ENCODE measurements around the gene KRT15.

Gene KRT15

DNA sequence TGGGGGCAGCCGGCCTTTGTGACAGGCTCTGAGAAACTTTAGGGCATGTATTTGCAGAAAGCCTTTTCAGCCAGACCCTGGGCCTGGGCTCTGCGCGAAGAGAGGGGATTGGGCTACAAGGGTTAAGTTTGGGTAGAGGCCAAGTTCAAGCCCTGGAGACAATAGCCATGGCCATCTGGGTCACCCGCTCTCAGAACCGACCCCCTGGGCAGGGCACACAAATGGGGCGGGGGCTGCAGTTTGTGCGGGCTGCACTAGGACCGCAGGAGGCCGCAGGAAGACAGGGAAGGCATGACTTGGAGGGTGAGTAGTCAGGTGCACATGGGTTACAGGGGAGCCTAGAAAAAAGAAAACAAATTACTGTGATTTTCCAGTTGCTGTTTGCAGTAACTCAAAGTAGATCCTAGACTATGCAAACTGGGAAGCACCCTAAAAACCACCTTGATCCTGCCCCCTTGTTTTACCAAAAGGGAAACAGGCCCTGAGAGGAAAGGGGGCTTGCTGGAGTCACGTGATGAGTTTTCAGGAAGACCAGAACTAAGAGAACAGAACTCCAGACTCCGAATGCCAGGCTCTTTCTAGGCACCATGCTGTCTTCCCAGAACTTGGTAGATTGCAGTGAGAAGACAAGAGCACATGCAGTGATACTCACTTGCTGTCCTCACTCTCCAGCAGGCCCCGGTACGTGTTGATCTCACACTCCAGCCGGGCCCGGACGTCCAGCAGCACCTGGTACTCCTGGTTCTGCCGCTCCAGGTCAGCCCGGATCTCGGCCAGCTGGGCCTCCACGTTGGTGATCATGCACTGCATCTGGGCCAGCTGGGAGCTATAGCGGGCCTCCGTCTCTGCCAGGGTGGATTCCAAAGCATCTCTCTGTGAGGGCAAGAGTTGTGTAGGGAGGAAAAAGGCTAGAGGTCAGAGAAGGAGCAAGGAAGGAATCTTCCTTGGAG, 41.5 kb downstream of the KRT15 start:
- no peak for DNase-seq

DNA sequence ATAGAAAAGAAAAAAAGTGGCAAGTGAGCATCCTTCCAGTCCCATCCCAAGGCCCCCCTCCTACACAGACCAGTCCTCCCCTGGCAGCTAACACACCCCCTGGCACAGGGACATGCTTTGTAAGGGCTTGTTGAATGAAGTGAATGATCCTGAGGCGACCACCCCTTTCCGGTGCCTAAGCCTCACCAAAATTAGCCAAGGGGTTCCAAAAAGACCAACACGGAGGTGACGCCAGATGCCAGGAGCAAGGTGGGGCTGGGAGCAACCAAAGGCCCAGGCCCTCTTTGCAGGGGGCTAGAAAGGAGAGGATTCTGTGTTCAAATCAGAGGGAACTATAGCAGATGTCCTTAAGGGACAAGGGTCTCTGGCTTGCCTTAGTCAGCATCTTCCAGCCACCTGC, 43.3 kb downstream of the KRT15 start:
- DNase-seq = no peak

DNA sequence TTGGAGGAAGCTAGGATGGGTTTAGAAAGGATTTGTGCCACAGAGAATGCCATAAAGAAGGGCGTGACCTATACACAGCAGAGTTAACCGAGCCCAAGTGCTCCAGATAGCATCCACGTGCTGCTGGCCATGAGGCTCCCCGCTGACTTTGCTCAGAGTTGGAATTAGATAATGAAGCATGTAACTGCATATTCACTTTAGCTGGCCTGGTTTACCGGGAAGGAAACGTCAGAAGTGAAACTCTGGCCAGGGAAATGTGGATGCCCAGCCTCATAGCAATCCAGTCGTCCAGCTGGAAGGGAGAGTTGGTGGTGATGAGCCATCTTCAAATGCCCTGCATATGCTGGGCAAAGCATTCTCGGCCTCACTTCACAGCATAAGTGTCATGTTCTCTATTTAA, 43.8 kb downstream of the KRT15 start:
- no peak for DNase-seq

DNA sequence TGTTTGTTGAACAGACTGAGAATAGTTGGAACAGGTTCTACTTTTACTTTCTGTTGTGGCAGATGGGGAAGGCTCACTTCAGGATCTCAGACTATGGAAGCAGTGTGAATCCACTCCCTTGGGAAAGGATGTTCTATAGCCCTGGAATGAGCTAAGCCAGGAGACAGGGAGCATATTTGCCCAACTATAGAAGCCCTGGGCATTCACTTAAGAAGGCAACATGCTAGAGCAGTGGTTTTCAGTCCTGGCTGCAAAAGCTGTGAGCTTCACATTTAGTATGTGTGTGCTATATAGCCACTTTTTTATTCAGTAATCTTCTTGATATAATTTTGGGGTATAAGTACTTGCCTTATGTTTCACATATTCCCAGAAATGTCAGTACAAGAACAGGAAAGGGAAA, 50.3 kb downstream of the KRT15 start:
- no peak for DNase-seq

DNA sequence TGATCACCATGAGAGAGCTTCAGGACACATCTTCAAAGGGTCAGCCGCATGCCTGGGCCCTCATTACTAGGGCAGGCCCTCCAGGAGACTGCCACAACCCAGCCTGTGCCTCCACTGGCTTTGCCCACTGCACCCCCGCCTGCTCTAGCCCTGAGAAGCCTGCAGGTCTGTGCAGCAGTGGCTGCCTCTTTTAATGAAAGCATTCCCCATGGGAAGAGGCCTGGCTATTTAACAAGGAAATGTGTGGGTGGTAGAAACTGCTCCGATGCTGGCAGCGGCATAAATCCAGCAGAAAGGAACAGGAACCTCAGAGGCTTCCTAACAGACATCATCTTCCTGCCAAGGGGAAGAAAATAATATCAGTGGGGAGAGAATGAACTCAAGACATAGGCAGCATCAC, 51.1 kb downstream of the KRT15 start:
- no peak for DNase-seq

DNA sequence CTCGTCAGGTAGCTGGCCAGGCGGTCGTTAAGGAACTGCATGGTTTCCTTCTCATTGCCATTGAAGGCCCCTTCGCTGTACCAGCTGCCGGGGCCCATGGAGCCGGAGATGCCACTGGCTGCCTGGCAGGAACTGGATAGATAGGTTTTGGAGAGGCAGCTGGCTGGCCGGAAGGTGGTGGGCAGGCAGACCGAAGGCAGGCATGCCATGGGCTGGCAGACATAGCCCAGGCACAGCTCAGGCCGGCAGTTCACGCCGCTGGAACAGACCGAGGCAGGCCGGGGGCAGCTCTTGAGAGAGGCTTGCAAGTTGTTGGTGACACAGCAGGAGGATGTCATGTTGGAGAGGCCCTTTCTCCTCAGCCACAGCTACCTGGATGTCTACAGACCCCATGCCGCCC, 51.7 kb downstream of the KRT15 start, which contains the start of gene KRT32:
KRT32 (minus strand) TSS at position 399 of the 400 bp plus-strand sequence; CDS start at position 338, 61 bp downstream.
- no peak for DNase-seq

DNA sequence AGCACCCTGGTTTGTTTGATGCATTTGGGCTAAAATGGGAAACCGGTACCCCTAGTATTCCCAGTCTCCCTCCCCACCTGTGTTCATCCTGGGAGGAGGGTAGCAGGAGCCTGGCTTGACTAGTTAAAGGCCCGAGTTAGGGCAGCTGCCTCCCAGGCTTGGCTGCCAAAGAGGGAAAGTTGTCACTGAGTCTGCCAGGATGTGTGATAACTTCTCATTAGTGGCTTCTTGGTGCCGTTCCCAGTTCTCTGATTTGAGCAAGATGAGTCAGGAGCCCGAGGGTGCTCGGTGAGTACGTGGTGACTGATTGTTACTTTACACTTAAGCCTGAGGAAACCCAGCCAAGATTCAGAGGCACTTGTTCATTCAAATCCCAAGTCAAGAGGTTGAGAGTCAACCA, 54.0 kb downstream of the KRT15 start:
- DNase-seq = no peak

DNA sequence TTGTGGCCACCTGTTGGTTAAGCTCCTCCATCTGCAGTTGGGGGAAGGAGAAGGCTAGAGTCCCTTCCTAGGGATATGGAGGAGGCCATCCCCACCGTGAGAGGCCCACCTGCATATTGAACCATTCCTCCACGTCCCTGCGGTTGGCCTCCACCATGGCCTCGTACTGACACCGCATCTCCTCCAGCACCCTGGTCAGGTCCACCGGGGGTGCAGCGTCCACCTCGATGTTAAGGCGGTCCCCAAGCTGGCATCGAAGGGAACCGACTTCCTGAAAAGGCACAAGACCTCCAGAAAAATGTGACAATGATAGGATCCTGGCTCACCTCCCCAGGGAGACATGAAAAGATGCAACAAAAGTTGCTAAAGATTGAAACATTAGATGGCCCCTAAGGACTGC, 54.5 kb downstream of the KRT15 start:
- DNase-seq = no peak

DNA sequence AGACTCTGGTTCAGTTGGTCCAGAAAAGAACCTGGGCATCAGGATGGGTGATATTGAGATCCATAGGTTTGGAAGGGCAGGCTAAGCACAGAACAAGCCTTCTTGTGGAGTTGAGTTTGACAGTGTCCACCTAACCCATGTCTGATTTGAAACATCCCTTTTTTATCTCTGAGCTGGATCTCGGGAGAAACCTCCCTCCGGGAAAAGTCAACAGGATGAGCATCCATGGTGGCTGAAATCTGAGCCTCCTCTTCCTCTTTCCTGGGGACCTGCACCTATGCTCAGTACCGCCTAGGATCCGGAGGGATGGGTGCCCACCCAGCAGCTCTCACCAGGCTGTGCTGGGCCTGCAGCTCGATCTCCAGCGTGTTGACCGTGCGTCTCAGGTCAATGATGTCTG, 54.9 kb downstream of the KRT15 start:
- DNase-seq = no peak

All from activated T-cell treated with anti-CD3 and anti-CD28 coated beads for 4 hours (primary cell).